ENCODE results near the gene MISP. TPM values are rescaled to one million over a fixed set of nuclear protein-coding genes. Genes with fewer than 3 reads are reported as not detected.

The MISP gene
- total and polyA plus RNA-seq, 7 donors: 0.08 to 0.13 (median 0.09) TPM; not detected in 4

- Histone ChIP-seq H3K36me3 (ENCODE audit: insufficient read depth in 1 of 2, low read depth in 1 of 2) (no peaks in the 10 kb centered on the region), H3K27ac (peak overlapping the region; percentile 30), H3K4me1 (peaks cover 12% of the 10 kb centered on the region), H3K9me3 (no peaks in the 10 kb centered on the region), H3K4me3 (no peak overlapping the region), H3K27me3 (ENCODE audit: insufficient read depth in 3 of 3, low read length in 2 of 3) (no peaks in the 10 kb centered on the region)
- TF ChIP-seq, protein P1, sequence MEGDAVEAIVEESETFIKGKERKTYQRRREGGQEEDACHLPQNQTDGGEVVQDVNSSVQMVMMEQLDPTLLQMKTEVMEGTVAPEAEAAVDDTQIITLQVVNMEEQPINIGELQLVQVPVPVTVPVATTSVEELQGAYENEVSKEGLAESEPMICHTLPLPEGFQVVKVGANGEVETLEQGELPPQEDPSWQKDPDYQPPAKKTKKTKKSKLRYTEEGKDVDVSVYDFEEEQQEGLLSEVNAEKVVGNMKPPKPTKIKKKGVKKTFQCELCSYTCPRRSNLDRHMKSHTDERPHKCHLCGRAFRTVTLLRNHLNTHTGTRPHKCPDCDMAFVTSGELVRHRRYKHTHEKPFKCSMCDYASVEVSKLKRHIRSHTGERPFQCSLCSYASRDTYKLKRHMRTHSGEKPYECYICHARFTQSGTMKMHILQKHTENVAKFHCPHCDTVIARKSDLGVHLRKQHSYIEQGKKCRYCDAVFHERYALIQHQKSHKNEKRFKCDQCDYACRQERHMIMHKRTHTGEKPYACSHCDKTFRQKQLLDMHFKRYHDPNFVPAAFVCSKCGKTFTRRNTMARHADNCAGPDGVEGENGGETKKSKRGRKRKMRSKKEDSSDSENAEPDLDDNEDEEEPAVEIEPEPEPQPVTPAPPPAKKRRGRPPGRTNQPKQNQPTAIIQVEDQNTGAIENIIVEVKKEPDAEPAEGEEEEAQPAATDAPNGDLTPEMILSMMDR (IDR thresholded peaks at IDR 0.05): no peak
- intact Hi-C loops (cut with DNase I): no loop called here
- no peak for ATAC-seq
- 65 to 73% (median 69%) methylated on average over 16 of the region's 16 CpGs for WGBS, 3 donors
- no peak for DNase-seq
These were observed 41.5 kb downstream of the MISP start for GRCh38 chr19:792306-792885.

GRCh38 chr19:793806-794205 lies 42.9 kb downstream of the MISP start:
- intact Hi-C loops (cut with DNase I): no loop called here
- no peaks in the 10 kb centered on the region for H3K36me3 ChIP-seq (ENCODE audit: insufficient read depth in 1 of 2, low read depth in 1 of 2)
- ATAC-seq: no peak
- no peaks in the 10 kb centered on the region for H3K27me3 ChIP-seq (ENCODE audit: insufficient read depth in 3 of 3, low read length in 2 of 3)
- peaks cover 12% of the 10 kb centered on the region for H3K4me1 ChIP-seq
- no peak for DNase-seq
- 69 to 78% (median 70%) methylated on average over 12 of the region's 12 CpGs for WGBS, 3 donors
- no peak overlapping the region for H3K4me3 ChIP-seq
- H3K9me3 ChIP-seq: no peaks in the 10 kb centered on the region
- no peak overlapping the region for H3K27ac ChIP-seq
- TF ChIP-seq, protein P1 (IDR thresholded peaks at IDR 0.05): no peak

DNA sequence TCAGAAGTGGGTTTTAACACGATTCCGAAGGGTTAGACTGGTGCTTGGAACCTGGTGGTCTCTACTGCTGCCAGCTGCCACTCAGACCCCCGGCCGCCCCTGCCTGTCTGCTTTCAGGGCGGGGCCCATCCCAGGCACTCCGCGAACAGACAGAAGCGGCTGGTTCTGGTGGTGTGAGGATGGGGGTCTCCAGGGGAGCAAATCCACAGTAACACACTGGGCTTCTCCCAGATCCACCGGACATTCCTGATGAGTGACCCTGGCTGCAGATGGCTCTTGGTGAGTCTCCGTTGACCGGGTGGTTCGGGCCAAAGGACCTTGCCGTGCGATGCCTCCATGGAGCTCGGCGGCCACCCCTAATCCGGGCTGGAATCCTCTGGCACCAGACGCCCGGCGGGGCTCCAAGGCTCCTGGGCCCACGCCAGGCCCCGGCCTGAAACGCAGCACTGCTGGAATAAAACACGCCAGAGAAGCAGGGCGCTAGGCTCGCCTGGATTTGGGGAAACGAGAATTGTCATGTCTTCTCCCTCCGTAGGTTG lies 44.2 kb downstream of the MISP start:
- intact Hi-C loops (cut with DNase I): no loop called here
- Histone ChIP-seq H3K9me3 (no peaks in the 10 kb centered on the region), H3K4me3 (peak overlapping the region; percentile 73), H3K27ac (peak overlapping the region; percentile 68), H3K4me1 (peaks cover 25% of the 10 kb centered on the region), H3K27me3 (ENCODE audit: insufficient read depth in 3 of 3, low read length in 2 of 3) (no peaks in the 10 kb centered on the region), H3K36me3 (ENCODE audit: insufficient read depth in 1 of 2, low read depth in 1 of 2) (peaks cover 0 to 11% of the 10 kb centered on the region in 2 donors)
- TF ChIP-seq, protein P1 (IDR thresholded peaks at IDR 0.05): no peak
- peak; percentile 60 to 80 for DNase-seq
- 32 to 42% (median 39%) methylated on average over 28 of the region's 28 CpGs for WGBS, 3 donors
- ATAC-seq: no peak

DNA sequence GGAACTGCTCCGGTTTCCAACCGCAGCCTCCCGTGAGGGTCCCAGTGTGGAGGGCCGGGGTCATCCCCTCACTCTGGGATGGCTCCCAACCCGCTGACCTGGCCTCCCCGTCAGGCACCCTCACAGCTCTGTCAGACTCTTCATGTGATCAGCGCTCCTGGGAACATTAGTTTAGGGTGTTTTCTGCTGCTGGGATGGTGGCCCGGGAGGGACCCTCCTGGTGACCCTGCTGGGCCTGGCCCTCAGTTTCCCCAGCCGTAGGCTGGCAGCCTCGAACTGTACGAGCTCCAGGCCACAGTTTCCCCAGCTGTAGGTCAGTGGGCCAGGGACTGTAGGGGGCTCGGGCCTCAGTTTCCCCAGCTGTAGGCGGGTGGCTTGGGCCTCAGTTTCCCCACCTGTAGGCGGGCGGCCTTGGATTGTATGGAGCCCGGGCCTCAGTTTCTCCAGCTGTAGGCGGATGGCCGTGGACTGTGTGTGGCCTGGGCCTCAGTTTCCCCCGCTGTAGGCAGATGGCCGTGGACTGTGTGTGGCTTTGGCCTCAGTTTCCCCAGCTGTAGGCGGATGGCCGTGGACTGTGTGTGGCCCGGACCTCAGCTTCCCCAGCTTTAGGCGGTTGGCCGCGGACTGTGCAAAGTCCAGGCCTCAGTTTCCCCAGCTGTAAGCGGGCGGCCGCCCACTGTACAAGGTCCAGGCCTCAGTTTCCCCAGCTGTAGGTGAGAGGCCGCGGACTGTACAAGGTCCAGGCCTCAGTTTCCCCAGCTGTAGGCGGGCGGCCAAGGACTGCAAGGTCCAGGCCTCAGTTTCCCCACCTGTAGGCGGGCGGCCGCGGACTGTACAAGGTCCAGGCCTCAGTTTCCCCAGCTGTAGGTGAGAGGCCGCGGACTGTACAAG lies 45.0 kb downstream of the MISP start:
- no peak for ATAC-seq
- 68 to 70% (median 69%) methylated on average over 38 to 39 of the region's 39 CpGs for WGBS, 3 donors
- H3K9me3 ChIP-seq: no peaks in the 10 kb centered on the region
- H3K4me3 ChIP-seq: peak overlapping the region; percentile 73
- intact Hi-C loops (cut with DNase I): no loop called here
- peak in 1 of 2 donors; percentile 31 for DNase-seq
- TF ChIP-seq, protein P1 (IDR thresholded peaks at IDR 0.05): no peak
- peaks cover 0 to 14% of the 10 kb centered on the region in 2 donors for H3K36me3 ChIP-seq (ENCODE audit: insufficient read depth in 1 of 2, low read depth in 1 of 2)
- H3K4me1 ChIP-seq: peaks cover 33% of the 10 kb centered on the region
- H3K27me3 ChIP-seq (ENCODE audit: insufficient read depth in 3 of 3, low read length in 2 of 3): no peaks in the 10 kb centered on the region
- peak overlapping the region; percentile 85 for H3K27ac ChIP-seq
